IPS-18a (cell line): ENCODE results near the gene TMEM245.

Experiments used
- H3K27ac ChIP-seq: one replicate; pipeline ENCODE4 v1.5.1; 2013; ENCODE audit warnings: low read length
- H3K27me3 ChIP-seq: one replicate; pipeline ENCODE4 v1.6.1; 2013; ENCODE audit warnings: mild to moderate bottlenecking, low read length; ENCODE audit not compliant: control insufficient read depth, insufficient read depth
- H3K36me3 ChIP-seq: one replicate; pipeline ENCODE4 v1.6.1; 2013; ENCODE audit warnings: low read depth, low read length; ENCODE audit not compliant: control insufficient read depth
- H3K4me1 ChIP-seq: one replicate; pipeline ENCODE4 v1.6.1; 2013; ENCODE audit warnings: low read depth, low read length; ENCODE audit not compliant: control insufficient read depth
- H3K4me3 ChIP-seq: one replicate; pipeline ENCODE4 v1.5.1; 2013; ENCODE audit warnings: low read length
- H3K9ac ChIP-seq: one replicate; pipeline ENCODE4 v1.6.1; 2013; ENCODE audit warnings: mild to moderate bottlenecking, low read length, moderate library complexity
- H3K9me3 ChIP-seq: one replicate; pipeline ENCODE4 v1.6.1; 2013; ENCODE audit warnings: low read depth, low read length; ENCODE audit not compliant: control insufficient read depth

Gene TMEM245

GRCh38 chr9:109035684-109036423 lies 83.9 kb downstream of the TMEM245 start:
- Histone ChIP-seq H3K9ac (no peak overlapping the region), H3K4me1 (no peaks in the 10 kb centered on the region), H3K27ac (no peak overlapping the region), H3K27me3 (no peaks in the 10 kb centered on the region), H3K36me3 (peaks cover 64% of the 10 kb centered on the region), H3K4me3 (no peak overlapping the region), H3K9me3 (no peaks in the 10 kb centered on the region)

GRCh38 chr9:109033941-109034700 lies 85.6 kb downstream of the TMEM245 start:
- Histone ChIP-seq H3K9ac (no peak overlapping the region), H3K36me3 (peaks cover 58% of the 10 kb centered on the region), H3K4me1 (no peaks in the 10 kb centered on the region), H3K27ac (no peak overlapping the region), H3K9me3 (no peaks in the 10 kb centered on the region), H3K27me3 (no peaks in the 10 kb centered on the region), H3K4me3 (no peak overlapping the region)

- Histone ChIP-seq H3K9me3 (no peaks in the 10 kb centered on the region), H3K9ac (no peak overlapping the region), H3K27me3 (no peaks in the 10 kb centered on the region), H3K27ac (no peak overlapping the region), H3K4me1 (no peaks in the 10 kb centered on the region), H3K4me3 (no peak overlapping the region), H3K36me3 (peaks cover 46% of the 10 kb centered on the region)
Observed at GRCh38 chr9:109031241-109031640, 88.5 kb downstream of the TMEM245 start.

GRCh38 chr9:109030426-109030825 lies 89.3 kb downstream of the TMEM245 start:
- Histone ChIP-seq H3K27me3 (no peaks in the 10 kb centered on the region), H3K36me3 (peaks cover 38% of the 10 kb centered on the region), H3K9me3 (no peaks in the 10 kb centered on the region), H3K4me3 (no peak overlapping the region), H3K4me1 (no peaks in the 10 kb centered on the region), H3K27ac (no peak overlapping the region), H3K9ac (no peak overlapping the region)

- no peaks in the 10 kb centered on the region for H3K9me3 ChIP-seq
- H3K27ac ChIP-seq, result no peak overlapping the region
- no peak overlapping the region for H3K9ac ChIP-seq
- H3K4me1 ChIP-seq, result no peaks in the 10 kb centered on the region
- peaks cover 23% of the 10 kb centered on the region for H3K36me3 ChIP-seq
- H3K27me3 ChIP-seq, result no peaks in the 10 kb centered on the region
- H3K4me3 ChIP-seq, result no peak overlapping the region
Observed at GRCh38 chr9:109028457-109028856, 91.3 kb downstream of the TMEM245 start.

- H3K9me3 ChIP-seq, result no peaks in the 10 kb centered on the region
- H3K9ac ChIP-seq, result no peak overlapping the region
- no peak overlapping the region for H3K4me3 ChIP-seq
- no peak overlapping the region for H3K27ac ChIP-seq
- no peaks in the 10 kb centered on the region for H3K27me3 ChIP-seq
- no peaks in the 10 kb centered on the region for H3K4me1 ChIP-seq
- H3K36me3 ChIP-seq, result peaks cover 14% of the 10 kb centered on the region
Observed at GRCh38 chr9:109027176-109027575, 92.6 kb downstream of the TMEM245 start.

- Histone ChIP-seq H3K27ac (no peak overlapping the region), H3K27me3 (no peaks in the 10 kb centered on the region), H3K4me3 (no peak overlapping the region), H3K36me3 (peaks cover 8% of the 10 kb centered on the region), H3K4me1 (no peaks in the 10 kb centered on the region), H3K9ac (no peak overlapping the region), H3K9me3 (no peaks in the 10 kb centered on the region)
Observed at GRCh38 chr9:109026306-109026705, 93.4 kb downstream of the TMEM245 start.

- Histone ChIP-seq H3K36me3 (peaks cover 17% of the 10 kb centered on the region), H3K9ac (no peak overlapping the region), H3K27ac (no peak overlapping the region), H3K4me1 (no peaks in the 10 kb centered on the region), H3K27me3 (no peaks in the 10 kb centered on the region), H3K4me3 (no peak overlapping the region), H3K9me3 (no peaks in the 10 kb centered on the region)
Observed at GRCh38 chr9:109022873-109023272, 96.9 kb downstream of the TMEM245 start.

- no peaks in the 10 kb centered on the region for H3K4me1 ChIP-seq
- H3K27ac ChIP-seq, result no peak overlapping the region
- H3K27me3 ChIP-seq, result no peaks in the 10 kb centered on the region
- no peak overlapping the region for H3K9ac ChIP-seq
- H3K4me3 ChIP-seq, result no peak overlapping the region
- H3K9me3 ChIP-seq, result no peaks in the 10 kb centered on the region
- peaks cover 17% of the 10 kb centered on the region for H3K36me3 ChIP-seq
Observed at GRCh38 chr9:109020581-109021511, 98.9 kb downstream of the TMEM245 start.

GRCh38 chr9:109020113-109020512 lies 99.6 kb downstream of the TMEM245 start:
- H3K9me3 ChIP-seq, result no peaks in the 10 kb centered on the region
- H3K9ac ChIP-seq, result no peak overlapping the region
- H3K4me3 ChIP-seq, result no peak overlapping the region
- no peaks in the 10 kb centered on the region for H3K4me1 ChIP-seq
- peaks cover 17% of the 10 kb centered on the region for H3K36me3 ChIP-seq
- no peaks in the 10 kb centered on the region for H3K27me3 ChIP-seq
- H3K27ac ChIP-seq, result no peak overlapping the region

GRCh38 chr9:109019420-109019819 lies 100.3 kb downstream of the TMEM245 start:
- Histone ChIP-seq H3K4me3 (no peak overlapping the region), H3K36me3 (peaks cover 17% of the 10 kb centered on the region), H3K4me1 (peaks cover 3% of the 10 kb centered on the region), H3K27me3 (no peaks in the 10 kb centered on the region), H3K9ac (no peak overlapping the region), H3K9me3 (no peaks in the 10 kb centered on the region), H3K27ac (no peak overlapping the region)
